Measurements from ENCODE around the gene OR10J4.

DNA sequence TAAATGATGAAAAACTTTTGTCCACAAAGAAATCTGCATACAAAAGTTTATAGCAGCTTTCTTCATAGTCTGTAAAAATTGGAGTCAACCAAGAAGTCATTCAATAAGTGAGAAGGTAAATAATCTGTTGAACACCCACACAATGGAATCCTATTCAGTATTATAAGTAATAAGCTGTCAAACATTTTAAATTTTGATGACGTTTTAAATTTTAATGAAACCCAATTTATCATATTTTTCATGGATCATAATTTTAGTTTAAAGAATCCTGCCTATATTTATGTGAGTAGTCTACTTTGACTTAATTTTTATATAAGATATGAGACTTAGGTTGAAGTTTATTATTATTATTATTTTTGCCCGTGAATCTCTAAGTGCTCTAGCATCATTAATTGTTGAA is 27.5 kb downstream of the OR10J4 start:
- TF ChIP-seq POLR2A (IDR thresholded peaks at IDR 0.05; ENCODE audit: low read length) (no peak), GATA1 (IDR thresholded peaks at IDR 0.05; ENCODE audit: low read depth, low read length) (no peak)
